Suprapubic skin (tissue), 4 donors: ENCODE measurements around the gene SUSD4. TPM values are rescaled to one million over a fixed set of nuclear protein-coding genes. Genes with fewer than 3 reads are reported as not detected.

Source experiments
- DNase-seq, 2 donors: peaks; one replicate each; pipeline ENCODE4 v3.0.0-alpha.2; 2019; ENCODE audit warnings: low spot score in 2 of 2
- H3K27ac ChIP-seq: fragments of 200-600 bp; sonication (generic); one replicate; pipeline ENCODE4 v1.5.1; 2019
- H3K27me3 ChIP-seq: fragments of 200-600 bp; sonication (generic); one replicate; pipeline ENCODE4 v1.5.1; 2019
- H3K36me3 ChIP-seq: fragments of 200-600 bp; sonication (generic); one replicate; pipeline ENCODE4 v1.5.1; 2019
- H3K4me1 ChIP-seq: fragments of 200-600 bp; sonication (generic); one replicate; pipeline ENCODE4 v1.5.1; 2019
- H3K4me3 ChIP-seq: fragments of 200-600 bp; sonication (generic); one replicate; pipeline ENCODE4 v1.5.1; 2019; ENCODE audit warnings: mild to moderate bottlenecking
- H3K9me3 ChIP-seq: fragments of 200-600 bp; sonication (generic); one replicate; pipeline ENCODE4 v1.5.1; 2019
- EP300 ChIP-seq: sonication (generic); formaldehyde crosslinking; IDR thresholded peaks from one replicate; pipeline ENCODE4 v1.6.1; 2017; ENCODE audit warnings: antibody characterized with exemption
- POLR2A ChIP-seq, 2 donors: fragments of 450-650 bp; IDR thresholded peaks; one replicate each; pipeline ENCODE4 v1.6.1; 2017; ENCODE audit warnings: antibody characterized with exemption in 2 of 2, mild to moderate bottlenecking in 2 of 2, moderate library complexity in 2 of 2
- POLR2AphosphoS5 ChIP-seq, 3 donors: sonication (generic); formaldehyde crosslinking; IDR thresholded peaks; one replicate each; pipeline ENCODE4 v1.6.1; 2017; ENCODE audit warnings: antibody characterized with exemption in 3 of 3
- WGBS: methylation state at CpG from one replicate; pipeline ENCODE4 v1.1.5; 2018; 5-methylcytosine and 5-hydroxymethylcytosine counted together
- total RNA-seq, 4 donors: library from RNA; depleted of rRNA; stranded (reverse); fragments of >200 nt; gene quantifications; one replicate each; pipeline ENCODE4 v1.1.0, GENCODE V29; 2016
- TF ChIP-seq, protein P1 (sequence below), 2 donors: fragments of 200-600 bp in 1 of 2; fragments of 450-650 bp in 1 of 2; sonication (generic) in 1 of 2; IDR thresholded peaks; one replicate each; pipeline ENCODE4 v1.5.1; 2016 to 2019; ENCODE audit warnings: antibody characterized with exemption in 2 of 2, mild to moderate bottlenecking in 1 of 2, moderate library complexity in 1 of 2

The SUSD4 gene
- total RNA-seq, 4 donors from 2014 or later = 3.3 to 11.3 (median 6.7) TPM

DNA sequence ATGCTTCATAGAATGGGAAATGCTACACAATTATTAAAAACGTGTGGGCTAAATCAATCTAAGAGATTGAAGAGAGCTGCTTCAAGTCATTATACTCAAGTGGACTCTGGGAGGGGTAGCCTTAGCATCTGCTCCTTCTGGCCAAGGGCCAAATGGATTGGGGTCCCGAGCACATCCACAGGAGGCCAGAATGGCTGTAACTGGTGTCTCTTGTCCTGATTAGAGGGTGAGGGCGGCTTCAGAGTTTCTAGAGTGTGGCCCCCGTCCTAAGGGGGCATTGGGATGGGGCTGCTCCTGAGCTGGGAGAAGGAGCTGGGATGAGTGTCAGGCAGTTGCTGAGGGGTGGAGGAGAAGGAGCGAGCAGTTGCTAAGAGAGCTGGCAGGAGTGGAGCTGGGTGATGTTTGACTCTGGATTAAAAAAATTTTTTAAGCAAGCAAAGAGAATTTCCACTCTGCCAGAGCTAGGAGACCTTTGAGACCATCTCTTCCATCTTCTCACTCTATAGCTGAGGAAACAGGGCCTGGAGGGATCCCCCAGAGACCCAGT is 149.6 kb downstream of the SUSD4 start:
- Histone ChIP-seq H3K36me3 (no peaks in the 10 kb centered on the region), H3K4me1 (no peaks in the 10 kb centered on the region), H3K4me3 (no peak overlapping the region), H3K27ac (no peak overlapping the region), H3K27me3 (peaks cover 3% of the 10 kb centered on the region), H3K9me3 (peaks cover 5% of the 10 kb centered on the region)
- 78% methylated on average over 5 of the region's 5 CpGs for WGBS
- peak in 1 of 2 donors; percentile 34 for DNase-seq
- TF ChIP-seq POLR2A (IDR thresholded peaks at IDR 0.05) (no peak), POLR2AphosphoS5 (IDR thresholded peaks at IDR 0.05) (no peak), EP300 (no peak)
- TF ChIP-seq, protein P1, sequence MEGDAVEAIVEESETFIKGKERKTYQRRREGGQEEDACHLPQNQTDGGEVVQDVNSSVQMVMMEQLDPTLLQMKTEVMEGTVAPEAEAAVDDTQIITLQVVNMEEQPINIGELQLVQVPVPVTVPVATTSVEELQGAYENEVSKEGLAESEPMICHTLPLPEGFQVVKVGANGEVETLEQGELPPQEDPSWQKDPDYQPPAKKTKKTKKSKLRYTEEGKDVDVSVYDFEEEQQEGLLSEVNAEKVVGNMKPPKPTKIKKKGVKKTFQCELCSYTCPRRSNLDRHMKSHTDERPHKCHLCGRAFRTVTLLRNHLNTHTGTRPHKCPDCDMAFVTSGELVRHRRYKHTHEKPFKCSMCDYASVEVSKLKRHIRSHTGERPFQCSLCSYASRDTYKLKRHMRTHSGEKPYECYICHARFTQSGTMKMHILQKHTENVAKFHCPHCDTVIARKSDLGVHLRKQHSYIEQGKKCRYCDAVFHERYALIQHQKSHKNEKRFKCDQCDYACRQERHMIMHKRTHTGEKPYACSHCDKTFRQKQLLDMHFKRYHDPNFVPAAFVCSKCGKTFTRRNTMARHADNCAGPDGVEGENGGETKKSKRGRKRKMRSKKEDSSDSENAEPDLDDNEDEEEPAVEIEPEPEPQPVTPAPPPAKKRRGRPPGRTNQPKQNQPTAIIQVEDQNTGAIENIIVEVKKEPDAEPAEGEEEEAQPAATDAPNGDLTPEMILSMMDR (IDR thresholded peaks at IDR 0.05) = no peak

GRCh38 chr1:223212441-223212840 is 151.5 kb downstream of the SUSD4 start:
- no peaks in the 10 kb centered on the region for H3K4me1 ChIP-seq
- no peaks in the 10 kb centered on the region for H3K9me3 ChIP-seq
- no peak for DNase-seq
- no peak overlapping the region for H3K27ac ChIP-seq
- no peak overlapping the region for H3K4me3 ChIP-seq
- TF ChIP-seq POLR2AphosphoS5 (IDR thresholded peaks at IDR 0.05) (no peak), POLR2A (IDR thresholded peaks at IDR 0.05) (no peak), EP300 (no peak)
- TF ChIP-seq, protein P1 (IDR thresholded peaks at IDR 0.05) = no peak
- H3K27me3 ChIP-seq = peaks cover 3% of the 10 kb centered on the region
- H3K36me3 ChIP-seq = no peaks in the 10 kb centered on the region
- 83% methylated on average over 3 of the region's 3 CpGs for WGBS

DNA sequence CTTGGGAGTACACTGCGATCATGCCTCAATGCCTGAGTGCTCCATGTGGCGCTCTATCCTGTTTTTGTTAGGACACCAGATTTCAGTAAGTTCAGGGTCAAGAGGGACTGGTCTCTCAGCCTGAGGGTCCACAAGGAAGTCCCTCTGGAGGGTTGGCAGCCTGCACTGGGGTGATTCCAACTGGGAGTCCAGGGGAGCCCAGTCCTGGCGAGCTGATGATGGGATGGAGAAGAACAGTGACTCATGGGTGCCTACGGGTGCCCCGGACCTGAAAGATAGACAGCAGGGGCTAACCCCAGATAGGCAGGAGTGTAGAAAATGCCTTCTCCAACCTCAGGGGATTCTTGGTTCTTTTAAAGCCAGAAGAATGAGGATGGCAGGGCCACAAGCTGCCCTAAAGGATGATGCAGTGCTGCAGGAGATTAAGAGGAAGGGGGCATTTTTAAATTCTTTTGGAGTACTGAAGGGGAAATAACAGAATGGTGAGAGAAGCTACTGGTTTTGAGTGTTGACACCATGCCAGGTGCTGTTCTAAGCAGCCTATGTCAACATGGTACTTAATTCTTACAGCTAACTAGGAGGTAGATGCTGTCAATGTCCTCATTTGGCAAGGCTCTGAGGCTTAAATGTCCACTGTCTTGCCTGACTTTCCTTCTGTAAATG is 152.5 kb downstream of the SUSD4 start:
- no peaks in the 10 kb centered on the region for H3K9me3 ChIP-seq
- H3K27me3 ChIP-seq = peaks cover 3% of the 10 kb centered on the region
- 100% methylated on average over 5 of the region's 5 CpGs for WGBS
- no peaks in the 10 kb centered on the region for H3K4me1 ChIP-seq
- DNase-seq = peak in 1 of 2 donors; percentile 48
- TF ChIP-seq POLR2AphosphoS5 (IDR thresholded peaks at IDR 0.05) (no peak), EP300 (no peak), POLR2A (IDR thresholded peaks at IDR 0.05) (no peak)
- TF ChIP-seq, protein P1 (IDR thresholded peaks at IDR 0.05) = no peak
- H3K4me3 ChIP-seq = no peak overlapping the region
- H3K36me3 ChIP-seq = no peaks in the 10 kb centered on the region
- H3K27ac ChIP-seq = no peak overlapping the region

DNA sequence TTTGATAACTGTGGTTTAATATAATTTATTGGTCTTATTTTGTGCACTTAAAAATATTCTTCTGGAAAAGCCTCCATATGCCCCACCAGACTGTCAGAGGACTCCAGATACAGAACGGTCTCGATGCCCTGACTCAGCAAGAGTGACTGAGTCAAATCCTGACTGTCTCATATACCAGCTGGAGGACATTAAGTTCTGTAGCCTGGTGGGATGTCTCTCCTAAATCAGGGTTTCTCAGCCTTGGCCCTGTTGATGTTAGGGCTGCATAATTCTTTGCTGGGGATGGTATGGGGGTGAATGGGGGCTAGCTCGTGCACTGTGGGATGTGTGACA is 153.2 kb downstream of the SUSD4 start:
- 84% methylated on average over 3 of the region's 3 CpGs for WGBS
- H3K27ac ChIP-seq = no peak overlapping the region
- no peak overlapping the region for H3K4me3 ChIP-seq
- no peaks in the 10 kb centered on the region for H3K9me3 ChIP-seq
- no peaks in the 10 kb centered on the region for H3K36me3 ChIP-seq
- TF ChIP-seq EP300 = no peak
- TF ChIP-seq POLR2AphosphoS5 (IDR thresholded peaks at IDR 0.05) = no peak
- no peak for TF ChIP-seq POLR2A (IDR thresholded peaks at IDR 0.05)
- TF ChIP-seq, protein P1 (IDR thresholded peaks at IDR 0.05) = no peak
- peaks cover 3% of the 10 kb centered on the region for H3K27me3 ChIP-seq
- no peak for DNase-seq
- H3K4me1 ChIP-seq = no peaks in the 10 kb centered on the region

- Histone ChIP-seq H3K27ac (no peak overlapping the region), H3K27me3 (peaks cover 3% of the 10 kb centered on the region), H3K36me3 (no peaks in the 10 kb centered on the region), H3K4me1 (no peaks in the 10 kb centered on the region), H3K9me3 (no peaks in the 10 kb centered on the region), H3K4me3 (no peak overlapping the region)
- TF ChIP-seq EP300 (no peak), POLR2A (IDR thresholded peaks at IDR 0.05) (no peak), POLR2AphosphoS5 (IDR thresholded peaks at IDR 0.05) (no peak)
- TF ChIP-seq, protein P1 (IDR thresholded peaks at IDR 0.05) = no peak
- DNase-seq = no peak
- WGBS = 86% methylated on average over 7 of the region's 7 CpGs
These were observed 153.8 kb downstream of the SUSD4 start for GRCh38 chr1:223209992-223210787.
